Stimulated activated effector memory CD8-positive, alpha-beta T cell treated with anti-CD3 and anti-CD28 coated beads, Interleukin-12 subunit alpha, Interleukin-12 subunit beta, amount 100 ng/mL, for 72 hours (primary cell): ENCODE results near the gene OR3A1.
"Not testable (repeated sequence)": the region's sequence is repeated elsewhere in the genome, so short reads cannot be mapped to it uniquely, and the experiment has no call there.

Source experiments
- ATAC-seq: fragments of 150-1000 bp; cut with Tn5 transposase; 2 replicates; pipeline ENCODE4 v1.10.0; 2021
- DNase-seq, 2 donors: peaks; one replicate each; pipeline ENCODE4 v3.0.0; 2021 to 2022; ENCODE audit warnings: low spot score in 2 of 2
- H3K27ac Mint-ChIP-seq: one replicate; pipeline ENCODE4 v1.8.0; 2022; ENCODE audit warnings: mild to moderate bottlenecking, mixed read lengths
- H3K36me3 Mint-ChIP-seq: one replicate; pipeline ENCODE4 v1.8.0; 2022; ENCODE audit warnings: mild to moderate bottlenecking, mixed read lengths
- H3K4me1 Mint-ChIP-seq: one replicate; pipeline ENCODE4 v1.8.0; 2022; ENCODE audit warnings: mixed read lengths
- H3K4me3 Mint-ChIP-seq: one replicate; pipeline ENCODE4 v1.8.0; 2022; ENCODE audit warnings: mild to moderate bottlenecking, mixed read lengths
- H3K9me3 Mint-ChIP-seq: one replicate; pipeline ENCODE4 v1.8.0; 2022; ENCODE audit warnings: mixed read lengths

OR3A1 gene

GRCh38 chr17:3241044-3241443, 57.1 kb downstream of the OR3A1 start:
- not testable (repeated sequence) for H3K27ac Mint-ChIP-seq, DNase-seq, H3K36me3 Mint-ChIP-seq, H3K4me3 Mint-ChIP-seq, ATAC-seq, H3K9me3 Mint-ChIP-seq, H3K4me1 Mint-ChIP-seq
